HUES48 (cell line): ENCODE results near the gene MEX3A.
"Not testable (repeated sequence)": the region's sequence is repeated elsewhere in the genome, so short reads cannot be mapped to it uniquely, and the experiment has no call there.

Experiments used
- H3K27ac ChIP-seq: one replicate; pipeline ENCODE4 v1.7.0; 2013; ENCODE audit warnings: low read depth, low read length, inconsistent platforms
- H3K27me3 ChIP-seq: 2 replicates; pipeline ENCODE4 v1.6.1; 2013; ENCODE audit warnings: mild to moderate bottlenecking, low read length; ENCODE audit not compliant: control insufficient read depth, insufficient read depth
- H3K36me3 ChIP-seq: 2 replicates; pipeline ENCODE4 v1.6.1; 2013; ENCODE audit warnings: low read length; ENCODE audit not compliant: control insufficient read depth, insufficient read depth
- H3K4me1 ChIP-seq: 2 replicates; pipeline ENCODE4 v1.6.1; 2013; ENCODE audit warnings: mild to moderate bottlenecking, low read length; ENCODE audit not compliant: control insufficient read depth, insufficient read depth
- H3K4me3 ChIP-seq: 2 replicates; pipeline ENCODE4 v1.5.1; 2013; ENCODE audit warnings: mild to moderate bottlenecking, low read depth, low read length
- H3K9ac ChIP-seq: 2 replicates; pipeline ENCODE4 v1.6.1; 2013; ENCODE audit warnings: mild to moderate bottlenecking, low read depth, low read length, moderate library complexity
- H3K9me3 ChIP-seq: 2 replicates; pipeline ENCODE4 v1.6.1; 2013; ENCODE audit warnings: low read length; ENCODE audit not compliant: control insufficient read depth, insufficient read depth

The MEX3A gene

GRCh38 chr1:156075162-156075561, 7.1 kb downstream of the MEX3A start:
- Histone ChIP-seq H3K27me3 (no peaks in the 10 kb centered on the region), H3K9ac (no peak overlapping the region), H3K9me3 (no peaks in the 10 kb centered on the region), H3K4me3 (no peak overlapping the region), H3K36me3 (peaks cover 40% of the 10 kb centered on the region), H3K4me1 (peaks cover 78% of the 10 kb centered on the region), H3K27ac (peak overlapping the region; percentile 84)

- Histone ChIP-seq H3K36me3 (peaks cover 40% of the 10 kb centered on the region), H3K27me3 (no peaks in the 10 kb centered on the region), H3K9me3 (no peaks in the 10 kb centered on the region), H3K4me1 (peaks cover 74% of the 10 kb centered on the region), H3K9ac (no peak overlapping the region), H3K4me3 (no peak overlapping the region), H3K27ac (peak overlapping the region; percentile 84)
These were observed 7.6 kb downstream of the MEX3A start for GRCh38 chr1:156074661-156075060.

GRCh38 chr1:156073740-156074139, 8.5 kb downstream of the MEX3A start:
- no peak overlapping the region for H3K27ac ChIP-seq
- no peak overlapping the region for H3K9ac ChIP-seq
- peaks cover 68% of the 10 kb centered on the region for H3K4me1 ChIP-seq

GRCh38 chr1:156073110-156073687, 9.1 kb downstream of the MEX3A start:
- peaks cover 63% of the 10 kb centered on the region for H3K4me1 ChIP-seq
- peak overlapping the region; percentile 43 for H3K27ac ChIP-seq
- no peak overlapping the region for H3K9ac ChIP-seq
- no peak overlapping the region for H3K4me3 ChIP-seq
- H3K9me3 ChIP-seq, result no peaks in the 10 kb centered on the region
- H3K36me3 ChIP-seq, result peaks cover 37% of the 10 kb centered on the region
- no peaks in the 10 kb centered on the region for H3K27me3 ChIP-seq

More at GRCh38 chr1:156073740-156074139, 8.5 kb downstream of the MEX3A start:
- no peak overlapping the region for H3K4me3 ChIP-seq
- no peaks in the 10 kb centered on the region for H3K9me3 ChIP-seq
- H3K27me3 ChIP-seq, result no peaks in the 10 kb centered on the region
- H3K36me3 ChIP-seq, result peaks cover 38% of the 10 kb centered on the region

GRCh38 chr1:156072251-156072650, 10.0 kb downstream of the MEX3A start:
- Histone ChIP-seq H3K4me3 (no peak overlapping the region), H3K9me3 (no peaks in the 10 kb centered on the region), H3K9ac (no peak overlapping the region), H3K4me1 (peaks cover 53% of the 10 kb centered on the region), H3K27me3 (no peaks in the 10 kb centered on the region), H3K36me3 (peaks cover 35% of the 10 kb centered on the region), H3K27ac (no peak overlapping the region)

- Histone ChIP-seq H3K36me3 (peaks cover 27% of the 10 kb centered on the region), H3K4me1 (peaks cover 46% of the 10 kb centered on the region), H3K27ac (peak overlapping the region; percentile 5)
- H3K4me3 ChIP-seq, H3K9me3 ChIP-seq, H3K9ac ChIP-seq, H3K27me3 ChIP-seq: not testable (repeated sequence)
These were observed 10.9 kb downstream of the MEX3A start for GRCh38 chr1:156071332-156071816.

- Histone ChIP-seq H3K27me3 (no peaks in the 10 kb centered on the region), H3K4me3 (no peak overlapping the region), H3K27ac (no peak overlapping the region), H3K36me3 (peaks cover 18% of the 10 kb centered on the region), H3K9ac (no peak overlapping the region), H3K9me3 (no peaks in the 10 kb centered on the region), H3K4me1 (peaks cover 42% of the 10 kb centered on the region)
These were observed 11.7 kb downstream of the MEX3A start for GRCh38 chr1:156070548-156070947.

GRCh38 chr1:156069490-156070455, 12.5 kb downstream of the MEX3A start:
- no peak overlapping the region for H3K9ac ChIP-seq
- H3K36me3 ChIP-seq, result peaks cover 12% of the 10 kb centered on the region
- no peak overlapping the region for H3K27ac ChIP-seq
- H3K4me1 ChIP-seq, result peaks cover 34% of the 10 kb centered on the region
- no peaks in the 10 kb centered on the region for H3K9me3 ChIP-seq
- no peaks in the 10 kb centered on the region for H3K27me3 ChIP-seq
- no peak overlapping the region for H3K4me3 ChIP-seq

- no peaks in the 10 kb centered on the region for H3K9me3 ChIP-seq
These were observed 15.0 kb downstream of the MEX3A start for GRCh38 chr1:156067262-156067661.

GRCh38 chr1:156065871-156066270, 16.4 kb downstream of the MEX3A start:
- H3K9me3 ChIP-seq, result no peaks in the 10 kb centered on the region
- H3K4me1 ChIP-seq, result peaks cover 21% of the 10 kb centered on the region
- no peak overlapping the region for H3K4me3 ChIP-seq
- no peaks in the 10 kb centered on the region; the same call in 1 of the 2 replicates for H3K27me3 ChIP-seq
- H3K9ac ChIP-seq, result no peak overlapping the region
- peak overlapping the region; percentile 28 for H3K27ac ChIP-seq
- H3K36me3 ChIP-seq, result peaks cover 9% of the 10 kb centered on the region

More at GRCh38 chr1:156067262-156067661, 15.0 kb downstream of the MEX3A start:
- Histone ChIP-seq H3K4me3 (no peak overlapping the region), H3K4me1 (peaks cover 20% of the 10 kb centered on the region), H3K27ac (no peak overlapping the region), H3K27me3 (no peaks in the 10 kb centered on the region), H3K9ac (no peak overlapping the region), H3K36me3 (peaks cover 9% of the 10 kb centered on the region)

GRCh38 chr1:156065212-156065611, 17.1 kb downstream of the MEX3A start:
- Histone ChIP-seq H3K27me3 (no peaks in the 10 kb centered on the region; the same call in 1 of the 2 replicates), H3K4me1 (peaks cover 21% of the 10 kb centered on the region), H3K27ac (no peak overlapping the region), H3K9ac (no peak overlapping the region), H3K9me3 (no peaks in the 10 kb centered on the region), H3K4me3 (no peak overlapping the region; the same call in 1 of the 2 replicates), H3K36me3 (peaks cover 7% of the 10 kb centered on the region)
